ENCODE measurements around the gene BTNL3. TPM values are rescaled to one million over a fixed set of nuclear protein-coding genes. Genes with fewer than 3 reads are reported as not detected.
"Not testable (repeated sequence)": the region's sequence is repeated elsewhere in the genome, so short reads cannot be mapped to it uniquely, and the experiment has no call there.

The BTNL3 gene, protein sequence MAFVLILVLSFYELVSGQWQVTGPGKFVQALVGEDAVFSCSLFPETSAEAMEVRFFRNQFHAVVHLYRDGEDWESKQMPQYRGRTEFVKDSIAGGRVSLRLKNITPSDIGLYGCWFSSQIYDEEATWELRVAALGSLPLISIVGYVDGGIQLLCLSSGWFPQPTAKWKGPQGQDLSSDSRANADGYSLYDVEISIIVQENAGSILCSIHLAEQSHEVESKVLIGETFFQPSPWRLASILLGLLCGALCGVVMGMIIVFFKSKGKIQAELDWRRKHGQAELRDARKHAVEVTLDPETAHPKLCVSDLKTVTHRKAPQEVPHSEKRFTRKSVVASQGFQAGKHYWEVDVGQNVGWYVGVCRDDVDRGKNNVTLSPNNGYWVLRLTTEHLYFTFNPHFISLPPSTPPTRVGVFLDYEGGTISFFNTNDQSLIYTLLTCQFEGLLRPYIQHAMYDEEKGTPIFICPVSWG
- not detected in 2 replicates for total RNA-seq (2014; rRNA removed; shearing (Covaris generic))

DNA sequence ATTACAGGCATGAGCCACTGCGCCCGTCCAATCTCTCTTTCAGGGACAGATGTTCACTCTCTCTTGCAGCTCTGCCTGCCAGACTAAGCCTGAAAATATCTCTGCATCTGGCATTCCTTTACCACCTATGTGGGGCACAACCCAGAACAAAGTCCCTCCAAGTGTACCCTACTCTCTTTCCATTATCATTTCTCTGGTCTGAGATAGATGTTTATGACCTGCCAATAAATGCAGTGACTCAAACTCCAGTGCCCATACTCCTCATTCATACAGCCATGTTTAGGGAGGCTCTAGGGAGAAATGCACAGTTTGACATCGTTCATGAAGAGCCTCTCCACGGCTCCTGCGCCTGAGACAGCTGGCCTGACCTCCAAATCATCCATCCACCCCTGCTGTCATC lies at the start of gene BTNL3:
TSS of gene BTNL3 (plus strand) at position 255 of the 400 bp plus-strand sequence. CDS start 183 bp downstream, outside the sequence.
- no peak for DNase-seq (ENCODE audit: low read depth)

DNA sequence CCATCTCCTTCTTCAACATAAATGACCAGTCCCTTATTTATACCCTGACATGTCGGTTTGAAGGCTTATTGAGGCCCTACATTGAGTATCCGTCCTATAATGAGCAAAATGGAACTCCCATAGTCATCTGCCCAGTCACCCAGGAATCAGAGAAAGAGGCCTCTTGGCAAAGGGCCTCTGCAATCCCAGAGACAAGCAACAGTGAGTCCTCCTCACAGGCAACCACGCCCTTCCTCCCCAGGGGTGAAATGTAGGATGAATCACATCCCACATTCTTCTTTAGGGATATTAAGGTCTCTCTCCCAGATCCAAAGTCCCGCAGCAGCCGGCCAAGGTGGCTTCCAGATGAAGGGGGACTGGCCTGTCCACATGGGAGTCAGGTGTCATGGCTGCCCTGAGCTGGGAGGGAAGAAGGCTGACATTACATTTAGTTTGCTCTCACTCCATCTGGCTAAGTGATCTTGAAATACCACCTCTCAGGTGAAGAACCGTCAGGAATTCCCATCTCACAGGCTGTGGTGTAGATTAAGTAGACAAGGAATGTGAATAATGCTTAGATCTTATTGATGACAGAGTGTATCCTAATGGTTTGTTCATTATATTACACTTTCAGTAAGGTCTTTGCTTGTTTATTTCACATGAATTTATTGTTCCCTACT lies 38.2 kb upstream of the BTNL3 start:
- peak; percentile 81 for DNase-seq (ENCODE audit: low read depth)

DNA sequence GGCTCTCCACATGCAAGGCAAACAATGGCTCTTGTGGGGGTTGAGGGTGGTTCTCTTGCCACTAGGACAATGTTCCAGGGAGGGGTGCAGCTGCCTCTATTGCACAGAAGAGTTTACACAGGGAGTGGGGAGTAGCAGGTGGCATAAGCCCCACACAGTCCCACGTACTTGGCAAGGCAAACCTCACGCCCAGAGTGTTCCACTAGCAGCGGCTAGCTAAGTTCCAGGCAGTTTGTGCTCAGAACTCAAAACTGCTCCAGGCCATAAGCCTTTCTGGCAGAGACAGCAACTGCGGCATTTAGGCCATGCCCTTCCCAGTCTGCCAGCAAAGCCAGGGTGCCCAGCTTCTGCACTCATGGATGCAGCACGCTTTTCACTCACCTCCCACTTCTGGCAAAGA lies 29.0 kb upstream of the BTNL3 start:
- DNase-seq (ENCODE audit: low read depth) = peak; percentile 57

DNA sequence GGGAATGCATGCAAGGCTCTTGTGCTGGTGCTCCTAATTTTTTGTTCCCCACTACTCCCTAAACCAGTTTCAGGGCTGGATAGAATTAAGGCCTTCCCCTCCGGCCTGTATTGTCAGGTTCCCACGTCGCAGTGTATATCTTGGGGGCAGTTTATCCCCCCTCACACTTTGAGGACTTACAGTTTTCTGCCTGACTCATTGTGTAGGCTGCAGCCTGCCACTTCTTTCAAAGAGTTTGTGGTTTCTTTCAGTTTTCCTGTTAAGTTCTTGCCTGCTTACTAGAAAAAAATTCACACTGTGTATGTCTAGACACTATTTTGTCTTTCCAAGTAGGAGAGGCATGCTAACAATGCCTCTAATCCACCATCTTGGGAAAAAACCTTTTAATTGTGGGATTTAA lies 28.4 kb upstream of the BTNL3 start:
- DNase-seq (ENCODE audit: low read depth) = peak; percentile 52

DNA sequence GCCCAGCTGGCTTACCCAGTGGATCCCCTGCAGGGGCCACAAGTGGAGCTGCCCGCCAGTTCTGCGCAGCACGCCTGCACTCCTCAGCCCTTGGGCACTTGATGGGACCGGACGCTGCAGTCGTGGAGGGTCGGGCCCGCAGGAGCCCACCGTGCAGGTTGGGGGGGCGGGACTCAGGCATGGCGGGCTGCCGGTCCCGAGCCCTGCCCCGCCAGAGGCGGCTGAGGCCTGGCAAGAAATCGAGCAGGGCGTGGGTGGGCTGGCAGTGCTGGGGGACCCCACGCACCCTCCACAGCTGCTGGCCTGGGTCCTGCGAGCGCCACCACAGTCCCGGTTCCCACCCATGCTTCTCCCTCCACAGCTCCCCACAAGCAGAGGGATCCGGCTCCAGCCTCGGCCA lies 19.2 kb upstream of the BTNL3 start:
- DNase-seq (ENCODE audit: low read depth) = no peak

DNA sequence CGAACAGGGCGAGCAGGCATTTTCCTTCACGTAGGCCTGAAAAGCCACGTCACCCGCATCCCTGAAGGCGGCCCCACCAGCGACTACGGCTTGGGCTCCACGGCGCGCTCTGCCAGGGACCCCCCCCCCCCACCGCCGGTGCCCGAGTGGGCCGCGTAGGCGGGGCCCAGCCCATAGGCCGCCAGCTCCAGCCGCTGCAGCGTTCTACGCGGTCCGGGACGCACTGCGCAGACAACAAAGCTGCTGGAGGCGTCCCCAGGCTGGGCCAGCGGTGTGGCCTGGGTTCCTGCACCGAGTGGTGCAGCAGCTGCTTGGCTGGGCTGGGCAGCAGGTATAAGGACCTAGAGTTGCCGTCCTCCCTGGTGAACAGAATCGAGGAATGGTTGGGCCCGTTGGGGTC lies 18.3 kb upstream of the BTNL3 start:
- DNase-seq (ENCODE audit: low read depth) = no peak

DNA sequence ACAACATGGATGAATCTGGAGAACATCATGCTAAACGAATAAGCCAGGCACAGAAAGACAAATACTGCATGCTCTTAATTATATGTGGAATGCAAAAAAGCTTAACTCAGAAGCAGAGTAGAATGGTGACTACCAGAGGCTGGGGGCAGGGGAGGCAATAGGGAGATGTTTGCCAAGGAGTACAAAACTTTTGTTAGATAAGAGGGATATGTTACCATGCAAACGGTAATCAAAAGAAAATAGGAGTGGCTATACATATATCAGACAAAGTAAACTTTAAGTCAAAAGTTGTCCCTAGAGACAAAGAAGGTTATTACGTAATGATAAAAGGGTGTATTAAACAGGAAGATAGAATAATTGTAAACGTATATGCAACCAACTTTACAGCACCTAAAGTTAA lies 17.8 kb upstream of the BTNL3 start:
- no peak for DNase-seq (ENCODE audit: low read depth)

DNA sequence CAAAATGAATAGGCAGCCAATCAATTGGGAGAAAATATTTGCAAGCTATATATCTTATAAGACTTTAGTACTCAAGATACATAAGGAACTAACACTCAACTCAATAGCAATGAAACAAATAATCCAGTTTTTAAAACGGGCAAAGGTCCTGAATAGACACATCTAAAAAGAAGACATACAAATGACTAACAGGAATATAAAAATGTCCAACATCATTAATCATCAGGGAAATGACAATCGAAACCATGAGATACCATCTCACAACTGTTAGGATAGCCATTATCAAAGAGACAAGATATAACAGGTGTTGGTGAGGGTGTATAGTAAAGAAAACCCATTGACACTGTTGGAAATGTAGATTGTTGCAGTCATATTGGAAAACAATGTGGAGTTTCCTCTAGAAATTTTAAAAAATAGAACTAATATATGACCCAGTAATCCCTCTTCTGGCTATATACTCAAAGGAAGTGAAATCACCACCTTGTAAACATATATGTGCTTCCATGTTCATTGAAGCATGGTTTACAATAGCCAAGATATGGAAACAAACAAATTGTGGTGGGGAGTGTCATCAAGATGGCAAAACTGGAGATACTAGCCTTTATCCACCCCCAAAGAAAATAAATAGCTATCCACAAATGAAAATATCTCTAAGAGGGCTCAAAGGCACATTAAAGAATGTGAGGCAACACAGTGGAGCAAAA lies 13.9 kb upstream of the BTNL3 start:
- DNase-seq (ENCODE audit: low read depth) = no peak

DNA sequence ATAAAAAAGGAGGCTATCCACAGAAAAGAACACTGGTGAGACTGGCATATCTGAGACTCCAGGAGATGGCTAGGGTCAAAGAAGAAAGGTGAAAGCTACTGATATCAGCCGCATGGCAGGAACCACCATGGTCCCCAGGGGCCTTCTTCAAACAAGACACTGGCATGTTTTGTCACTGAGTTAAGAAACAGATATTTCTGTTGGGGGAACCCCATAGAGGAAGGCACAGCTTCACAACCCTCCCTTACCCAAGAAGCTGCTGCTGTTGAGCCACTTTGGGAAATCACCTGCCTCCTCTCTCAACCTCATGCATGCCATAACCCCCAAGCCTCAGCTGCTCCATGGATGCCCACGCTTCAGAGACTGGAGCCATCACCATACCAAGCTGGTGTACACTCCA lies 13.3 kb upstream of the BTNL3 start:
- no peak for DNase-seq (ENCODE audit: low read depth)

DNA sequence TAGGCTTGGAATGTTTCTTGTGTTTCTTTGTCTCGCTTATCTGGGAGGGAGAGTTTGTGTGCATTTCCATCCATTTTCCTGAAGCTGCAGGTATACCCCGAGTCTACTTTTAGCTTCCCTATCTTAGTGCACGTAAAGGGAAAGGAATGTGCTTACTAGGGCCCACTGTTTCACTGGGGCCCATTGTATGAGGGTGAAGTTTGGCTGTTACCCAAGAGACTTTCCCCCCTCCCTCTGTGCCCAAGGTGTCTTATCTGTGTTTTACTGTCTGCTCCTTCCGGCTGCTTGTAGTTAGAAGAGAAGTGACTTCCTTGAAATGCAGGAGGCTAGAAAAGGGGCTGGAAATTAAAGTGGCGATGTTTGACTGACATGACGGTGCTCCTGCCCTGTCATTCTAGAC lies 12.1 kb upstream of the BTNL3 start:
- DNase-seq (ENCODE audit: low read depth) = no peak

DNA sequence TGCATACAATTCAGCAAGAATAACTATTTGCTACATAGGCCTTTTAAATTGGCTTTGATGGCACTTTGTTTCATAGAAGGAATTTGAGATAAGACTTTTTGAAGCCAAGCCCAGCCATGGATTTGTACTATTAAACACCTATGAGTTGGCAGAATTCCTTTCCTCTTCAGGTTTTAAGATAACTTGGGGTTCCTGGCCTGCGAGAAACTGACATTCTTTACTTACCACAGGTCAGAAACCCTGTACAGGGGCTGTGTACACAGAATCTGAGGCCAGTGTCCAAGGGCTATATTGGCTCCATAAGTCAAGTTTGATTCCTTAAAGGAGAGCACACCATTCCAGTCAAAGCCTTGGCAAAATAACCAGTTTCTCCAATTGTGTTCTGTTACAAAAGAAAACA lies 10.8 kb upstream of the BTNL3 start:
- no peak for DNase-seq (ENCODE audit: low read depth)

DNA sequence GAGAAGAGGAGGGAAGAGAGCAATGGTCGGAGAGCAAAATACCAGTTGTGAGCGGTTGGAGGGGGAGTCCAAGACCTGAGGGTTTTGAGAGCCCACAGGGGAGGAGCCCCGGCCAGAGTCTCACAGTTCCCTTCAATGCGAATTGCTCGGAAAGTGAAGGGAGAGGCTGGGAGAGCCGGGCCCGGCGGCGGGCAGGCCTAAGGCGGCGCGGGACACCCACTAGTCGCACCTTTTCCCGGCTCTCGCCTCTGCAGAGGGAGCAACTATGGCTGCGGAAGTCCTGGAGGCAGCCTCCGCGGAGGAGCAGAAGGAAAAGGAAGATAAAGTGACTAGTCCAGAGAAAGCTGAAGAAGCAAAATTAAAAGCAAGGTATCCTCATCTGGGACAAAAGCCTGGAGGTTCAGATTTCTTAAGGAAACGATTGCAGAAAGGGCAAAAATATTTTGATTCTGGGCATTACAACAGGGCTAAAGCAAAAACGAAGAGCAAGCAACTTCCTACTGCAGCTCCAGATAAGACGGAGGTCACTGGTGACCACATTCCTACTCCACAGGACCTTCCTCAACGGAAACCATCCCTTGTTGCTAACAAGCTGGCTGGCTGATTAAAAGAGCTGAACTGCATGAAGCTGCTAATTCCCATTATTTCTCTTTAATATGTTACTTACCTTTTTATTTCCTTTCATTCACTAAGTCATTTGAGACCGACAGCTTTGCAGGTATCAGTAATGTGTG lies 6.5 kb upstream of the BTNL3 start:
- DNase-seq (ENCODE audit: low read depth) = no peak

DNA sequence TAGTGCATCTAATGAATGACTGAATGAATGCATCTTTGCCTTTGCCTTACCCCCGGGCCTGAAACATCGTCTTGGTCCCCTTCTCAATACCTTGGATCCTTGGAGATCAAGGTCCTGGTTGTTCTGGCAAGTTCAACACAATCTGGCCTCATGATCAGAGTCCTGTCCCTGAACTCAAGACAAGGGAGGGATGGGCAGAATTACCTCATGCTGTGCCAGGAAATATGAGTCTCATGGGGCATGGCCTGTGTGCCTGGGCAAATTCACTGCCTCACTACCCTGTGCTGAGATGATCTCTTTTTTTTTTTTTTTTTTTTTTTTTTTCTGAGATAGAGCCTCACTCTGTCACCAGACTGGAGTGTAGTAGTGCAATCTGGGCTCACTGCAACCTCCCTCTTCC lies 630 bp upstream of the BTNL3 start:
- DNase-seq (ENCODE audit: low read depth) = no peak

DNA sequence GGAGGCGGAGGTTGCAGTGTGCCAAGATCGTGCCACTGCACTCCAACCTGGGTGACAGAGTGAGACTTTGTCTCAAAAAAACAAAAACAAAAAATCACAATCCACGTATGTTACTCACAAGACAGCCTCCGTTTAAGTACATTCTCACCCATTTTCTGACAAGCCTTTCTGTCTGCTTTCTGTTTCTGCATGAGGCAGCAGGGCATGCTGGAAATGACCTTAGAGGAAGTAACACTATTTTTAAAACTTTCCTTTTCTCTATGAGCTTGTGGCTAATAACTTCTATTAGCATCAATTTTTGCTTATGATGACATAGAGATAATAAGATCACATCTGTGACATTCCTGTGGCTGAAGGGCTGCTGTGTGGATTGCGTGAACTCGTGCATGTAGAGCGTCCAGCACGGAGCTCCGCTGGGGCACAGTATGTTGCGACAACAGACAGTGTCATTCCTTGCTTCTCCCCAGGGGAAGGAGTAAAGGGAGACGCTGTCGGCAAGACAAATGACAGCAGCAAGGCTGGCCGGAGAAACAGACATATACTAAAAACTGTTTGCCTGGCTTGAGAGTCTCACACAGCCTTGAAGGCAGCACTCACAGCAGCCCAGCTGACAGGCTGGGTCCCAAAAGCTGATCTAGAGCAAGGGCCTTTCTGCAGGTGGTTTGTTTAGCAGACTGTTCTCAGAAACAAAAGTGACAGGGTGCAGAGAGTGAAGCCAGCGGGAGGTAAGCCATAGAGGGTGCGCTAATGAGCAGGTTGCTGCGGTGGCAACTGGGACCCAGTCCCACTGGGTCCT lies 1.6 kb downstream of the BTNL3 start:
- peak; percentile 2 for DNase-seq (ENCODE audit: low read depth)

DNA sequence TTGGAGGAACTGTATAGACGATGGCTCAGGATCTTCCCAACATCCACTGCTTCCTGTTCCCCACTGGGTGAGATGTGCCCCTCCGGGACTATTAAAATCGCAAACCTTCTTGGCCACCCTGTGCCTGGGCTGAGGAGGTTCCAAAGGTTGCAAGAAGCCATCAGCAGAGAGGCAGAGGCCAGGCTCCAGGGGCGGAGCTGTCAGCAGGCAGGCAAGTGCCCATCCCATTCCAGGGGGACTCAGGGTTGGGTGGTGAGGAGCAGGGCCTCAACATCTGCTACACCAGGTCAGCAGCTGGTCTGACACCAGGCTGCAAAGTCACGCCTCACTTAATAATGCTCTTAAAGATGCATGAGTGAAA lies 2.2 kb downstream of the BTNL3 start:
- DNase-seq (ENCODE audit: low read depth) = no peak

DNA sequence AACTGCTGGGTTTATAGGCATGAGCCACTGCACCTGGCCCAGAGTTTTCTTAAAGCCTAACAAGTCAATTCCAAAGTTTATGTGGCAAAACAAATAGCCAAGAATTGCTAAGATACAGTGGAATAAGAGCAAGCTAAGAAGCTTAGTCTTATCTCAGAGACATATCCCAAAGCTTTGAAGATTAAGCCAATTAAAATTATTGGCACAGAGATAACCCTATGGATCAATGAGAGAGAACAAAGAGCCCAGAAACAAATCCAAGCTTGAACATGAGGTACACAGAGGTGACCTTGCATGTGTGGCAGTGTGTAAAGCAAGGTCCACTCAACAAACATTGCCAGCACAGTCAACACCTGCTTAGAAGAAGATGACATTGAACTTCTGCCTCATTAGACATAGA lies 13.3 kb downstream of the BTNL3 start:
- DNase-seq (ENCODE audit: low read depth) = no peak

DNA sequence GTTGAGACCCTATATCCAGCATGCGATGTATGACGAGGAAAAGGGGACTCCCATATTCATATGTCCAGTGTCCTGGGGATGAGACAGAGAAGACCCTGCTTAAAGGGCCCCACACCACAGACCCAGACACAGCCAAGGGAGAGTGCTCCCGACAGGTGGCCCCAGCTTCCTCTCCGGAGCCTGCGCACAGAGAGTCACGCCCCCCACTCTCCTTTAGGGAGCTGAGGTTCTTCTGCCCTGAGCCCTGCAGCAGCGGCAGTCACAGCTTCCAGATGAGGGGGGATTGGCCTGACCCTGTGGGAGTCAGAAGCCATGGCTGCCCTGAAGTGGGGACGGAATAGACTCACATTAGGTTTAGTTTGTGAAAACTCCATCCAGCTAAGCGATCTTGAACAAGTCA lies 17.1 kb downstream of the BTNL3 start:
- no peak for DNase-seq (ENCODE audit: low read depth)

DNA sequence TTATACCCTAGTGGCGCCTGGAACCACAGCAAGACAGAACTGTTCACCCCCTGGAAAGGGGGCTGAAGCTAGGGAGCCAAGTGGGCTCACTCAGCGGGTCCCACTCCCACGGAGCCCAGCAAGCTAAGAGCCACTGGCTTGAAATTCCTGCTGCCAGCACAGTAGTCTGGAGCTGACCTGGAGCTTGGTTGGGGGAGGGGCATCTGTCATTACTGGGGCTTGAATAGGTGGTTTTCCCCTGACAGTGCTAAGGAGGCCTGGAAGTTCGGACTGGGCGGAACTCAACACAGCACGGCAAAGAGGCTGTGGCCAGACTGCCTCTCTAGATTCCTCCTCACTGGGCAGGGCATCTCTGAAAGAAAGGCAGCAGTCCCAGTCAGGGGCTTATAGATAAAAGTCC lies 19.5 kb downstream of the BTNL3 start:
- no peak for DNase-seq (ENCODE audit: low read depth)

DNA sequence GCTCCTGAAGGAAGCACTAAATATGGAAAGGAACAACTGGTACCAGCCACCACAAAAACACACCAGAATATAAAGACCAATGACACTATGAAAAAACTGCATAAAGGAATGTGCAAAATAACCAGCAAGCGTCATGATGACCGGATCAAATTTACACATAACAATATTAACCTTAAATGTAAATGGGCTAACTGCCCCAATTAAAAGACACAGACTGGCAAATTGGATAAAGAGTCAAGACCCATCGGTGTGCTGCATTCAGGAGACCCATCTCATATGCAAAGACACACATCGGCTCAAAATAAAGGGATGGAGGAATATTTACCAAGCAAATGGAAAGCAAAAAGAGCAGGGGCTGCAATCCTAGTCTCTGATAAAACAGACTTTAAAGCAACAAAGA lies 21.4 kb downstream of the BTNL3 start:
- DNase-seq (ENCODE audit: low read depth) = not testable (repeated sequence)

DNA sequence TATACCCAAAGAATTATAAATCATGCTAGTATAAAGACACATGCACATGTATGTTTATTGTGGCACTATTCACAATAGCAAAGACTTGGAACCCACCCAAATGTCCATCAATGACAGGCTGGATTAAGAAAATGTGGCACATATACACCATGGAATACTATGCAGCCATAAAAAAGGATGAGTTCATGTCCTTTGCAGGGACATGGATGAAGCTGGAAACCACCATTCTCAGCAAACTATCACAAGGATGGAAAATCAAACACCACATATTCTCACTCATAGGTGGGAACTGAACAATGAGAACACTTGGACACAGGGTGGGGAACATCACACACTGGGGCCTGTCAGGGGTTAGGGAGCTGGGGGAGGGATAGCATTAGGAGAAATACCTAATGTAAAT lies 26.0 kb downstream of the BTNL3 start:
- not testable (repeated sequence) for DNase-seq (ENCODE audit: low read depth)

DNA sequence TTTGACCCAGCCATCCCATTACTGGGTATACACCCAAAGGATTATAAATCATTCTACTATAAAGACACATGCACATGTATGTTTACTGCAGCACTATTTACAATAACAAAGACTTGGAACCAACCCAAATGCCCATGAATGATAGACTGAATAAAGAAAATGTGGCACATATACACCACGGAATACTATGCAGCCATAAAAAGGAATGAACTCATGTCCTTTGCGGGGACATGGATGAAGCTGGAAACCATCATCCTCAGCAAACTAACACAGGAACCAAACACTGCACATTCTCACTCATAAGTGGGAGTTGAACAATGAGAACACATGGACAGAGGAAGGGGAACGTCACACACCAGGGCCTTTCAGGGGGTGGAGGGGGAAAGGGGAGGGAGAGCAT lies 28.8 kb downstream of the BTNL3 start:
- DNase-seq (ENCODE audit: low read depth) = not testable (repeated sequence)
